Chondrocyte (in vitro differentiated cells): ENCODE data around the gene FAXDC2. TPM values are rescaled to one million over a fixed set of nuclear protein-coding genes. Genes with fewer than 3 reads are reported as not detected.

Experiments
- DNase-seq: peaks from one replicate; pipeline ENCODE4 v3.0.0; 2021; ENCODE audit warnings: mixed read lengths, low spot score
- H3K27ac Mint-ChIP-seq: one replicate; pipeline ENCODE4 v1.8.0; 2021; ENCODE audit warnings: mild to moderate bottlenecking, moderate library complexity, mixed read lengths; ENCODE audit not compliant: unreplicated experiment
- H3K27me3 Mint-ChIP-seq: 2 replicates; pipeline ENCODE4 v1.8.0; 2021; ENCODE audit warnings: low read depth, mixed read lengths
- H3K36me3 Mint-ChIP-seq: 2 replicates; pipeline ENCODE4 v1.8.0; 2021; ENCODE audit warnings: low read depth, mixed read lengths
- H3K4me1 Mint-ChIP-seq: 2 replicates; pipeline ENCODE4 v1.8.0; 2021; ENCODE audit warnings: low read depth, mild to moderate bottlenecking, mixed read lengths
- H3K4me3 Mint-ChIP-seq: one replicate; pipeline ENCODE4 v1.8.0; 2021; ENCODE audit warnings: mild to moderate bottlenecking, moderate library complexity, mixed read lengths; ENCODE audit not compliant: unreplicated experiment
- H3K9me3 Mint-ChIP-seq: 2 replicates; pipeline ENCODE4 v1.8.0; 2021; ENCODE audit warnings: low read depth, mixed read lengths
- total RNA-seq: library from RNA; stranded (reverse); gene quantifications from 3 replicates; pipeline ENCODE4 v1.2.1, GENCODE V29; 2021
- TF ChIP-seq, protein P1 (sequence below): fragments of 200-600 bp; sonication (generic); IDR thresholded peaks from 2 replicates; pipeline ENCODE4 v1.5.0; 2021; ENCODE audit warnings: antibody characterized with exemption, mild to moderate bottlenecking, moderate library complexity

The FAXDC2 gene
- total RNA-seq, 1 donor from 2014 or later = 2.3 TPM

GRCh38 chr5:154779105-154779504, 71.3 kb downstream of the FAXDC2 start:
- peak overlapping the region; percentile 53 for H3K27ac Mint-ChIP-seq
- DNase-seq = no peak
- TF ChIP-seq, protein P1, sequence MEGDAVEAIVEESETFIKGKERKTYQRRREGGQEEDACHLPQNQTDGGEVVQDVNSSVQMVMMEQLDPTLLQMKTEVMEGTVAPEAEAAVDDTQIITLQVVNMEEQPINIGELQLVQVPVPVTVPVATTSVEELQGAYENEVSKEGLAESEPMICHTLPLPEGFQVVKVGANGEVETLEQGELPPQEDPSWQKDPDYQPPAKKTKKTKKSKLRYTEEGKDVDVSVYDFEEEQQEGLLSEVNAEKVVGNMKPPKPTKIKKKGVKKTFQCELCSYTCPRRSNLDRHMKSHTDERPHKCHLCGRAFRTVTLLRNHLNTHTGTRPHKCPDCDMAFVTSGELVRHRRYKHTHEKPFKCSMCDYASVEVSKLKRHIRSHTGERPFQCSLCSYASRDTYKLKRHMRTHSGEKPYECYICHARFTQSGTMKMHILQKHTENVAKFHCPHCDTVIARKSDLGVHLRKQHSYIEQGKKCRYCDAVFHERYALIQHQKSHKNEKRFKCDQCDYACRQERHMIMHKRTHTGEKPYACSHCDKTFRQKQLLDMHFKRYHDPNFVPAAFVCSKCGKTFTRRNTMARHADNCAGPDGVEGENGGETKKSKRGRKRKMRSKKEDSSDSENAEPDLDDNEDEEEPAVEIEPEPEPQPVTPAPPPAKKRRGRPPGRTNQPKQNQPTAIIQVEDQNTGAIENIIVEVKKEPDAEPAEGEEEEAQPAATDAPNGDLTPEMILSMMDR = no peak

DNA sequence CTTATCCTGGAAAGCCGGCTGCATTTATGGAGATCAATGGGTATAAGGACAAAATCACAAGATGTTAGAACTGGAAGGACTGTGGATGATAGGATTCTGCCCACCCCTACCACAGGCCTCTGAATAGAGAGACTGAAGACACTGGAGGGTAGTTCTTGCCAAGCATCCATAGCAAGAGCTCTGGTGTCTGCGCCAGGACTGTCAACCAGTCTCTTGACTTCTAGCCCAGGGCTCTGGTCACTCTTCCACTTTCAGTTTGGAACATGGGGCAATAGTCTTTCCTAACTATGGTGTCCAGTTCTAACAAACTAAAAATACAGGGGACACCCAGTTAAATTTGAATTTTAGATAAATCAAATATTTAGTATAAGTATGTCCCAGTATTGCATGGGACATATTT, 71.9 kb downstream of the FAXDC2 start:
- DNase-seq = no peak
- TF ChIP-seq, protein P1 = no peak
- Mint-ChIP-seq H3K4me3 (no peak overlapping the region), H3K27ac (peak overlapping the region; percentile 54), H3K4me1 (peaks cover 54% of the 10 kb centered on the region), H3K9me3 (no peaks in the 10 kb centered on the region), H3K36me3 (no peaks in the 10 kb centered on the region), H3K27me3 (no peaks in the 10 kb centered on the region)

More at GRCh38 chr5:154779105-154779504, 71.3 kb downstream of the FAXDC2 start:
- Mint-ChIP-seq H3K36me3 (no peaks in the 10 kb centered on the region), H3K27me3 (no peaks in the 10 kb centered on the region), H3K4me3 (no peak overlapping the region), H3K4me1 (peaks cover 58% of the 10 kb centered on the region), H3K9me3 (no peaks in the 10 kb centered on the region)

DNA sequence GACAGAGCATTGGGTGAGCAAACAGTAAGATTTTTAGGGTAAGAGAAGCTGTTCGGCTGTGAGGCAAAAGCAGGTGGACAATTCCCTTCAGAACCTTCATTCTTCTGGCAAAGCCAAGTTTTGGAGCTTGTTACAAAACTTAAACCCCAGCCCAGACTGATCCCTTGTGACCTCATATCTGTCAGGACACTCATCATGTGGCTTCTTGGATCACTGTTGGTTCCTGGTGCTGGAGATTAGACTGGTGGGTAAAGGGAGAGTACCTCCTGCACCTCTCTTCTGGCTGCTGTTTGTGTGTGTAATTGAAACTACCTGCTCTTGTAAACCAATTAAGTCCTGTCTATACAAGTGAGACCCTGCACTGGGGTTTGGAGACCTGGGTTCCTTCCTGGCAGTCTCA, 74.2 kb downstream of the FAXDC2 start:
- DNase-seq = no peak
- TF ChIP-seq, protein P1 = no peak
- Mint-ChIP-seq H3K4me3 (no peak overlapping the region), H3K9me3 (no peaks in the 10 kb centered on the region), H3K36me3 (no peaks in the 10 kb centered on the region), H3K27ac (peak overlapping the region; percentile 2), H3K27me3 (no peaks in the 10 kb centered on the region), H3K4me1 (peaks cover 58% of the 10 kb centered on the region)

DNA sequence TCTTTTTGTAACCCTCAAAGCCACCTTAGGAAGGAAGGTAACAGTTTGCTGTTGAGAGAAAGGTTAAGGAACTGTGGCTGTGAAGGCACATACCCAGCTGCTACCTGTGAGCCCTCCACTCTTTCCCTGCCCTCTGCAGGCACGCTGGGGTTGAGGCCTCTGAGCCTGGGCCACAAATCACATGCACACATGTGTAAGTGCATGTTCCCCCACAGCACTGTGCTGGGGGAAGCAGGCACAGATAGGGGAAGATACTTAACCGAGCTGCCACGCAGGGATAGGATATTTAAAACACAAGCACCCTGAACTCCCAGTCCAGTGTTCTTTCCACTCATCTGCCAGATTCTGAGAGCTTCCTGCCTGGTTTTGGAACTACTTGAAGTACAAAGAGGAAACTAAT, 77.1 kb downstream of the FAXDC2 start:
- DNase-seq = no peak
- H3K9me3 Mint-ChIP-seq = no peaks in the 10 kb centered on the region
- H3K36me3 Mint-ChIP-seq = no peaks in the 10 kb centered on the region
- H3K4me3 Mint-ChIP-seq = no peak overlapping the region
- no peaks in the 10 kb centered on the region for H3K27me3 Mint-ChIP-seq
- TF ChIP-seq, protein P1 = no peak
- H3K4me1 Mint-ChIP-seq = peaks cover 63% of the 10 kb centered on the region
- peak overlapping the region; percentile 61 for H3K27ac Mint-ChIP-seq

DNA sequence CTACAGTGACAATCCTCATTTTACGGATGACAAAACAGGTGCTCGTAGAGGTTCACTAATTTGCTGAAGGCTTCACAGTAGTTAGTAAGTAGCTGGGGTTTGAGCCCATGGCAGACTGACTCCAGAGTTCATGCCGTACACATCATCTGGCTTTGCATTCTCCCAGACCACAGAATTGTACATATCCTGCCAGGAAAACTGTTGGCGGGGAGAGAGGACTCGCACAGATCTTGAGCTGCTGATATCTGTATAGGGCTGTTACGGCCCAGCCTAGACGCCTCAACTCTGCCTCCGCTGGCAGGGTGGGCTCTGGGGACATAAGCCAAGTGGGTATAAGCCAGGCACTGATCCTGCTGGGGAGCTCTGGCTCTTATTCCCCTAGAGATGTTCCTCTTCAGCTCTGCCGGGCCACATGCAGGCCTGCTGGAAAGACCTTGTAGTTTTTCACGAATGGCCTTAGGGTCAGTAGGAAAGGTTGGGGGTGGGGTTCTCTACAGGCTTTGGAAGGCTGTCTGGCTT, 79.0 kb downstream of the FAXDC2 start:
- Mint-ChIP-seq H3K27me3 (no peaks in the 10 kb centered on the region), H3K36me3 (no peaks in the 10 kb centered on the region), H3K4me1 (peaks cover 75% of the 10 kb centered on the region), H3K27ac (peak overlapping the region; percentile 88), H3K9me3 (no peaks in the 10 kb centered on the region), H3K4me3 (peak overlapping the region; percentile 7)
- TF ChIP-seq, protein P1 = no peak
- no peak for DNase-seq
